ENCODE data around the gene BCAS3.

- TF ChIP-seq POLR2A (IDR thresholded peaks at IDR 0.05): no peak
- no peak for TF ChIP-seq CTCF (IDR thresholded peaks at IDR 0.05)
- no peak for TF ChIP-seq EP300 (IDR thresholded peaks at IDR 0.05)
- TF ChIP-seq POLR2AphosphoS5 (IDR thresholded peaks at IDR 0.05): no peak
Observed at GRCh38 chr17:61312406-61313295, 635.0 kb downstream of the BCAS3 start.
